ENCODE data around the gene ADRA1B.

Gene ADRA1B

DNA sequence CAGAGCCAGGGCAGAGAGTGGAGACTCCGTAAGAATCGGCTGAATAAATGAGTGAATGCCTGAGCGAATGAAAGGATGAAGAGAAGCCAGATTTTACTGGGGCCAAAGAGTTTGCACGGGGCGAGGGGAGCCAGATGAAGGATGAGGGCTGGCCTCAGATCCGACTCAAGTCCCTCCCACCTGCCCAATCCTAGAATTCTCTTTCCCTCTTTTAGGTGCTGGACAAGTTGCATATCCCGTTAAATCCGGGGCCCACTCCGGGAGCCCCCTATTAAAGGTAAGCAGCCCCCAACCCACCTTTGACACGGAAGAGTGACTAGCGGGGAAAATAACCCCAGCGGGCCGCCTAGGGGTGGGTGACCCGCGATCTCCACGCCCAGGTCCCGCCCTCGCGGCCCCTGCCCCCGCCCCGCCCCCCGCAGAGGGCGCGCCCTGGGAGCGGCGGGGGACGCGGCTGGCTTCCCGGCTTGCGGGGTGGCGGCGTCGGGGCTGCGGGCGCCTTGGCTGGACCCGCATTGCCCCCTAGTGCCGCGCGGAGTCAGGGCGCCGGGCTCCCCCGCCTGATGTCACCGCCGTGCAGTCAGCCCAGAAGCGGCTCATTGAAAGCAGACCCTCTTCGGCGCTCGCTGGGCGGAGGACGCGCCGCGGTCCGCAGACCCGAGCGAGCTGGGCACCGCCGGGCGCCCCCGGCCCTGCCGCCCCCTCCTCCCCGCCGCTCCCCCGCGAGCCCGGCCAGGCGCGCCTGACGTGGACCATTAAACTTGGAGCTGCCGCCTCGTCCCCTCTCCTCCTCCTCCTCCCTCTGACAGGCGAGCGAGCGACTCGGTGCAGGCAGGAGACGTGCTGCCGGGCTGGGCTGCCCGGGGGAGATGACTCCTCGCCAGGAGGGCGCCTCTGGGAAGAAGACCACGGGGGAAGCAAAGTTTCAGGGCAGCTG is at the start of gene ADRA1B:
ADRA1B (plus strand) TSS at position 579 of the 937 bp plus-strand sequence. CDS start 424 bp downstream, outside the sequence.
- no peak for DNase-seq (ENCODE audit: low read depth, low spot score)

- no peak for DNase-seq (ENCODE audit: low read depth, low spot score)
Measured at GRCh38 chr5:159873680-159874079, 42.6 kb upstream of the ADRA1B start.

GRCh38 chr5:159874263-159874662 is 42.0 kb upstream of the ADRA1B start:
- no peak for DNase-seq (ENCODE audit: low read depth, low spot score)

DNA sequence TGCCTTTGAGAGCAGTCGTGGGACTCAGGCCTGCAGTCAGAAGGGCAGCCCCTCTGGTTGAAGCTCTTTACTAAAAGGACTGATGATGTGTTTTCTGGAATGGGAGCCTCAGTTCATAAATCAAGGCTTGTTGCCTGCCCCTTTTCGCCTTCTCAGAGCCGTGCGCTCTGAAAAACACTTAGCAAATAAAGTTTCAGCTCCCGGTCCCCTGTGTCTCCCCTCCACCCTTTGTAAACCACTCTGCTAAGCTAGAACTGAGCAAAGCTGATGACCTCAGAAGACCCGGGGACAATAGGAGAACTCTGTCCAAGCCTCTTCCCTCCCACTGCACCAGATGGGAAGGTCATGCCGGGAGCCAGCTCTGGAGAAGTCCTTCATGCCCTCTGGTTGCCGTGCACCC is 39.3 kb upstream of the ADRA1B start:
- no peak for DNase-seq (ENCODE audit: low read depth, low spot score)

- no peak for DNase-seq (ENCODE audit: low read depth, low spot score)
Measured at GRCh38 chr5:159877894-159878448, 38.3 kb upstream of the ADRA1B start.

- peak; percentile 45 for DNase-seq (ENCODE audit: low read depth, low spot score)
Measured at GRCh38 chr5:159878988-159879471, 37.3 kb upstream of the ADRA1B start.

GRCh38 chr5:159880676-159881075 is 35.6 kb upstream of the ADRA1B start:
- no peak for DNase-seq (ENCODE audit: low read depth, low spot score)

- DNase-seq (ENCODE audit: low read depth, low spot score) = no peak
Measured at GRCh38 chr5:159881967-159882366, 34.3 kb upstream of the ADRA1B start.

DNA sequence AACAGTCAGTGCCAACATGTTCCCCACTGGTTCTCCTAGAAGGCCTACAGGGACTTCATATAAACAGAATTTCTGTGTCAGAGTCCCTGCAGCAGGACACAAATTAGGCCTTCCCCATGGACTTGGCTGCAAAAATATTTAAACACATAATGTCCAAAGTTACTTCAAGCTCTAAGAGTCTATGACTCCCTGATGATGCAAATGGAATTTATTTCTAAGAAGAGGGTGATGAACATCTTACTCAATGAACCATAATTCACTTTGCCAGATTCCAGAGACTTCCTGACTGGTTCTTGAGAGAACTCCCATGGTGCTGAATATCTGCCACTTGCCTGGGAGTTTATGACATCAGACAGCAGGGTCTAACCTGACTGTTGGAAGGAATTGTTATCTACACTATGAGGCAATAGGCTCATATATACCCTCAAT is 32.7 kb upstream of the ADRA1B start:
- no peak for DNase-seq (ENCODE audit: low read depth, low spot score)

GRCh38 chr5:159884917-159885620 is 31.2 kb upstream of the ADRA1B start:
- no peak for DNase-seq (ENCODE audit: low read depth, low spot score)

DNA sequence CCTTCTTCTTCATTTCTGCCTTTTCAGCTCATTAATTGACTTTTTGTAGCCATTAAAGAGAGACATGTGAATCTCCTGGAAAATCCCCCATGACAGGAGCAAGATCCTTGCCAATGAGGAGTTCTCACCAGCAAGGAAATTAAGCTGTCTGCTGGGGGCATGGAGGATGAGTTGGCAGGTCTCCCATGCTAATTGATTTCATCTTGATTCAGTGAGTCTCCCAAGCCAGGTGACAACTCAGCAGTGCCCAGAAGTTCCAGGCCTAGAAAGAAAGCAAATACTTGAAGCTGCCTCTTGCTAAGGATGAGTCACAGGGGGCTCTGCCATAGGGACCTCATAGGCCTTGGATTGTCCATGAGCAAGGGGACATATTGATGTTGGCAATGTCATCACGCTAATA is 30.0 kb upstream of the ADRA1B start:
- no peak for DNase-seq (ENCODE audit: low read depth, low spot score)

- DNase-seq (ENCODE audit: low read depth, low spot score) = no peak
Measured at GRCh38 chr5:159887050-159887449, 29.2 kb upstream of the ADRA1B start.

DNA sequence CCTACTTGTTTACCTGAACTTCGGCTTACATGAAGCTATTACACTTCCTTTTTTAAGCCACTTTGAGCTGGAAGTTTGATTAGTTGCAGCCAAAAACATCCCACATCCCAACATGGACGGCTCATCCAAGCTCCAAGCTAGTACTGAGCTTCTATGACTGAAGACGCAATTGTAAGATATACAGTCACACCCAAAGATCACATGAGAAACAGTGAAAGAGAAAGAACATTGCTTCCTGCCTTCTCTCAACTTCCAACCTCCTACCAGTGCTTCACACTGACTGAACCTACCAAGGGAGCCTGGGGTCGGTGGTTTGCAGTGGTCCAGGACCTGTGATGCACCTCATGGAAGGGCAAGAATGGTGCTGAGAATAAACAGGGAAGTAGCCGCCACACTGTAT is 27.4 kb upstream of the ADRA1B start:
- DNase-seq (ENCODE audit: low read depth, low spot score) = no peak

- DNase-seq (ENCODE audit: low read depth, low spot score) = no peak
Measured at GRCh38 chr5:159890141-159890540, 26.1 kb upstream of the ADRA1B start.

DNA sequence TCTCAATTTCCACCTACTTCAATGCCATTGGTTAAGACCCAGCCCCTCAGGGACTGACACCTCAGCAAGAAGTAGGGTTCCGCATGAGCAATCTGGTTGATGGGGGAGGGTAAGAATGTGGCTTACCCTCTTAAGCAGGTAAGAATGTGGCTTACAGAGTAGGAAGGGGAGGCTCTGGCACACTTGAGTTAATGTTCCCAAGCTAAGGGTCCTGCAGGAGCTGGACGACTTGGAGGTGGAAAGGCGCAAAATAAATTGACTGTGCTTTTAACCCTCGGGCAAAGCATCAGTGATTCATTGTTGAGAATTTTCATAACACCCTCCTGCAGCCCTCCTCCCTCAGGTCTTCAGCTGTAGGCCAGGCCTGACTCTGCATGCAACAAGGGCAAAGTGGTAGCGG is 24.9 kb upstream of the ADRA1B start:
- DNase-seq (ENCODE audit: low read depth, low spot score) = peak; percentile 60

DNA sequence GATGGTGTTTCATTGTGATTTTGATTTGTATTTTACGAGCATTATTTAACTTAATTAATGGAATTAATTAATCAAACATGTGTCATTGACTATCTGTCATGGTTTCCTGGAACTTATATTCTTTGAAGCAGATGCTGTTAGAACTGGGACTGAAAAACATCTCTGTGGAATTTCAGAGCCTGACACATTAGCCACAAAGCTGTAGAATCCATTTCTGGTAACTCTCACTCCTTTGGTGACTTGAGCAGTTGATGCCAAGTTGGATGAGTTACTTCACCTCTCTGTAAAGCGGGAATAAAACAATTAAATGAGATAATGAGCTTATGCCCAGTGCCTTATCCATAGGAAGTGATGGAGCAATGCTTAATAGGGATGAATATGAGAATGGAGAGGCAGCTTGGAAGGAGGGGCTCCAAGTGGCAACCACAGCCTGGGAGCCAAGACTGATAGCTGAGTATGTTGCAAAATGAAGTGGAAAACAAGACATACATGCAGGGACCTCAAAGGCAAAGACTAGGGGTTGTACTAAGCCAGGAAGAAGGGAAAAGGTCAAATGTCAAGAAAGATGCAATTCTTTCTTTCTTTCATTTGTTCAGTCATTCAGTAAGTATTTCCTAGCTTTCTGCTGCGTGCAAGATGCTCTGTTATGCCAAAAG is 23.1 kb upstream of the ADRA1B start:
- DNase-seq (ENCODE audit: low read depth, low spot score) = no peak

- no peak for DNase-seq (ENCODE audit: low read depth, low spot score)
Measured at GRCh38 chr5:159894149-159894720, 22.0 kb upstream of the ADRA1B start.

DNA sequence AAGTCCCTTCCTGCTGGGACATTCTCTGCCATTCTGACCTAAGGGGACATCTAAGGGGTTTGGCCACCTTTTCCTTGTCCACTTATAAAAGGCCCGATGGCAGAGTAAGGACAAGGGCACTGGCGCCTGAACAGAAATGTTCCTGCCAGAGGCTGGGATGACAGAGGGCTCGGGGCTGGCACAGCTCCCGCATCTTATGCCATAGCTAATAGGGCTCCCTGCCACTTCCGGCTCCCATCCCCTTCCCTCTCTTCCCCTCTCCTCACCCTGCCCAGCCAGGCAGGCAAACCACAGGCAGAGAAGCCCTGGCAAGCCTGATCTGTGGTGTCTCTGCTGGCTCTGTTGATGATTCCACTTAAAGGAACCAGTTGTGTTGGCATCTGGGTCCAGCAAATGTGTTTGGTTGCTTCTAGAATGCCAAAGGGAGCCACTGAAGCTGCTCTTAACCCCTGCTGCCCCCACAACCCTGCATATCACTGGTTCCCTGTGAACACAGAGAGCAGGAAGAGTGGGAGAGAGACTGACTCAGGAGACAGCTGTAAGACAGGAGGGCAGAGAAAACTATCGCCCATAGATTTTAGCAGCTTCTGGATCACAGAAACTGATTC is 18.4 kb upstream of the ADRA1B start:
- no peak for DNase-seq (ENCODE audit: low read depth, low spot score)

- no peak for DNase-seq (ENCODE audit: low read depth, low spot score)
Measured at GRCh38 chr5:159899067-159900049, 16.9 kb upstream of the ADRA1B start.

DNA sequence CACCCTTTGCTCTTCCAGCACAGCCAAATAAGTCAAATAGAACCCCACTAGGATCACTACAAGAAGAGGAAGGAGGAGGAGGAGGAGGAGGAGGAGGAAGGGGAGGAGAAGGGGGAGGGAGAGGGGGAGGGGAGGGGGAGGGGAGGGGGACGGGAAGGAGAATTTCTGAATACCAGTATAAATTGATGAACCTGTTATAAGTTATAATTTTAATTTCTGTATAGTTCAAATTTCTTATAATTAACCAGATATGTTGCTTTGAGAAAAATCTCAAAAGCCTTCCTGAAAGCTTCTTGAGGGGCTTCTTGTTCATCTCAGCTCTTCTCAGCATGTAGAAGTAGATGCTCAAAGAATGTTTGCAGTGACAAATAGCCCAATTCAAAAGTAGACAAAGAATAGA is 15.0 kb upstream of the ADRA1B start:
- no peak for DNase-seq (ENCODE audit: low read depth, low spot score)

Measured in iPS DF 19.7 (cell line).